Measurements from ENCODE around the gene KIF3C.
"Not testable (repeated sequence)": the region's sequence is repeated elsewhere in the genome, so short reads cannot be mapped to it uniquely, and the experiment has no call there.

The KIF3C gene

GRCh38 chr2:26017464-26018183 lies 35.3 kb upstream of the KIF3C start:
- in situ Hi-C loops (cut with MboI; ENCODE audit: low pct_unique_long_range_greater_than_20kb, low sequenced_read_pairs, unreplicated experiment): no loop called here

GRCh38 chr2:26016706-26017045 lies 34.4 kb upstream of the KIF3C start:
- in situ Hi-C loops (cut with MboI; ENCODE audit: low pct_unique_long_range_greater_than_20kb, low sequenced_read_pairs, unreplicated experiment); DNase-seq (ENCODE audit: low spot score): not testable (repeated sequence)

More at GRCh38 chr2:26017464-26018183, 35.3 kb upstream of the KIF3C start:
- no peak for DNase-seq (ENCODE audit: low spot score)
- TF ChIP-seq, protein P1, sequence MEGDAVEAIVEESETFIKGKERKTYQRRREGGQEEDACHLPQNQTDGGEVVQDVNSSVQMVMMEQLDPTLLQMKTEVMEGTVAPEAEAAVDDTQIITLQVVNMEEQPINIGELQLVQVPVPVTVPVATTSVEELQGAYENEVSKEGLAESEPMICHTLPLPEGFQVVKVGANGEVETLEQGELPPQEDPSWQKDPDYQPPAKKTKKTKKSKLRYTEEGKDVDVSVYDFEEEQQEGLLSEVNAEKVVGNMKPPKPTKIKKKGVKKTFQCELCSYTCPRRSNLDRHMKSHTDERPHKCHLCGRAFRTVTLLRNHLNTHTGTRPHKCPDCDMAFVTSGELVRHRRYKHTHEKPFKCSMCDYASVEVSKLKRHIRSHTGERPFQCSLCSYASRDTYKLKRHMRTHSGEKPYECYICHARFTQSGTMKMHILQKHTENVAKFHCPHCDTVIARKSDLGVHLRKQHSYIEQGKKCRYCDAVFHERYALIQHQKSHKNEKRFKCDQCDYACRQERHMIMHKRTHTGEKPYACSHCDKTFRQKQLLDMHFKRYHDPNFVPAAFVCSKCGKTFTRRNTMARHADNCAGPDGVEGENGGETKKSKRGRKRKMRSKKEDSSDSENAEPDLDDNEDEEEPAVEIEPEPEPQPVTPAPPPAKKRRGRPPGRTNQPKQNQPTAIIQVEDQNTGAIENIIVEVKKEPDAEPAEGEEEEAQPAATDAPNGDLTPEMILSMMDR (IDR thresholded peaks at IDR 0.05; ENCODE audit: extremely low read depth, insufficient read depth, missing control alignments): no peak

DNA sequence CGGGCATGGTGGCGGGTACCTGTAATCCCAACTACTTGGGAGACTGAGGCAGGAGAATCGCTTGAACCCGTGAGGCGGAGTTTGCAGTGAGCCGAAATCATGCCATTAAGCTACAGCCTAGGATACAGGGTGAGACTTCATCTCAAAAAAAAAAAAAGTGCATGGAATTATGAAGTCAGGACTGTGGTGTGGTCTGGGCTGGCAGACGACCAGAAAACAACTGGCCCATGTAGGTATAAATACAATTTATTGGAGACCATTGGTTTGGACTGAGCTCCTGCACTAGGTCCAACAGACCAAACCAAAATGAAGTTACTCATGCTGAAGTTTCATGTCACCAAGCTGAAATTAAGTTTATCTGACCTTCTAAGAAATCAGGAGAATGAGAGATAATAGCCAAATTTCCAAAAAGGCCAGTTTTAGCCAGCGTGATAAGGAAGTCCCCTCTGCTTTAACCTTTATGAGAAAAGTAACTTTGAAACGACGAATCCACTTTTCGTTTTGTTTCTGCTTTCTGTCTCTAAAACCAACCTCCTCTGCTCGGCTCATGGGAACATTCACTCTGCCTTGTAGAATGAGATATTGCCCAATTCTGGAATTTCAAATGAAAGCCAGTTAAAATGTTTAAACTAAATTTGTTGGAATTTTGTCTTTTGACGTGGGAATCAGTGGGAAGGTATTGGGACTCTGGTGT lies 33.9 kb upstream of the KIF3C start:
- in situ Hi-C loops (cut with MboI; ENCODE audit: low pct_unique_long_range_greater_than_20kb, low sequenced_read_pairs, unreplicated experiment): no loop called here
- TF ChIP-seq, protein P1 (IDR thresholded peaks at IDR 0.05; ENCODE audit: extremely low read depth, insufficient read depth, missing control alignments): no peak
- DNase-seq (ENCODE audit: low spot score): no peak

GRCh38 chr2:26013668-26014067 lies 31.4 kb upstream of the KIF3C start:
- in situ Hi-C loops (cut with MboI; ENCODE audit: low pct_unique_long_range_greater_than_20kb, low sequenced_read_pairs, unreplicated experiment): no loop called here
- no peak for DNase-seq (ENCODE audit: low spot score)
- TF ChIP-seq, protein P1 (IDR thresholded peaks at IDR 0.05; ENCODE audit: extremely low read depth, insufficient read depth, missing control alignments): no peak

- TF ChIP-seq, protein P1 (IDR thresholded peaks at IDR 0.05; ENCODE audit: extremely low read depth, insufficient read depth, missing control alignments): no peak
- in situ Hi-C loops (cut with MboI; ENCODE audit: low pct_unique_long_range_greater_than_20kb, low sequenced_read_pairs, unreplicated experiment): no loop called here
- DNase-seq (ENCODE audit: low spot score): no peak
Observed at GRCh38 chr2:26011990-26012856, 29.9 kb upstream of the KIF3C start.

- TF ChIP-seq, protein P1 (IDR thresholded peaks at IDR 0.05; ENCODE audit: extremely low read depth, insufficient read depth, missing control alignments): no peak
- in situ Hi-C loops (cut with MboI; ENCODE audit: low pct_unique_long_range_greater_than_20kb, low sequenced_read_pairs, unreplicated experiment): no loop called here
- no peak for DNase-seq (ENCODE audit: low spot score)
Observed at GRCh38 chr2:26011609-26011989, 29.3 kb upstream of the KIF3C start.

Measured in GM13977 (cell line).